AG10803 (cell line): ENCODE data around the gene PITX3.
"Not testable (repeated sequence)": the region's sequence is repeated elsewhere in the genome, so short reads cannot be mapped to it uniquely, and the experiment has no call there.

Experiments used
- DNase-seq: peaks from one replicate; pipeline ENCODE4 v3.0.0; 2010; ENCODE audit warnings: low read depth
- H3K4me3 ChIP-seq: 2 replicates; pipeline ENCODE4 v1.5.1; 2011; ENCODE audit warnings: mild to moderate bottlenecking, low read length, control low read depth
- CTCF ChIP-seq: conservative IDR thresholded peaks from 2 replicates; pipeline ENCODE4 v1.5.1; 2011; ENCODE audit warnings: mild to moderate bottlenecking, low read length, control low read depth, inconsistent platforms

The PITX3 gene

GRCh38 chr10:102198027-102198426, 43.3 kb downstream of the PITX3 start:
- no peak for TF ChIP-seq CTCF
- DNase-seq = no peak
- H3K4me3 ChIP-seq = no peak overlapping the region

- TF ChIP-seq CTCF = no peak
- DNase-seq = no peak
Measured at GRCh38 chr10:102196893-102197292, 44.4 kb downstream of the PITX3 start.

GRCh38 chr10:102195296-102195870, 45.9 kb downstream of the PITX3 start:
- DNase-seq = peak; percentile 12
- H3K4me3 ChIP-seq = no peak overlapping the region
- no peak for TF ChIP-seq CTCF

More at GRCh38 chr10:102196893-102197292, 44.4 kb downstream of the PITX3 start:
- H3K4me3 ChIP-seq = no peak overlapping the region

GRCh38 chr10:102191956-102192355, 49.4 kb downstream of the PITX3 start:
- no peak overlapping the region for H3K4me3 ChIP-seq
- DNase-seq = no peak
- TF ChIP-seq CTCF = no peak

- H3K4me3 ChIP-seq, DNase-seq: not testable (repeated sequence)
Measured at GRCh38 chr10:102188941-102189898, 52.1 kb downstream of the PITX3 start.

GRCh38 chr10:102188298-102188940, 52.9 kb downstream of the PITX3 start:
- no peak overlapping the region for H3K4me3 ChIP-seq
- DNase-seq = no peak
- TF ChIP-seq CTCF = no peak

GRCh38 chr10:102185811-102186527, 55.3 kb downstream of the PITX3 start:
- H3K4me3 ChIP-seq = no peak overlapping the region
- no peak for TF ChIP-seq CTCF
- DNase-seq = peak; percentile 57
